WTC11 (cell line): Measurements from ENCODE around the gene ELMO1. TPM values are rescaled to one million over a fixed set of nuclear protein-coding genes. Genes with fewer than 3 reads are reported as not detected.

ENCODE experiments used
- ATAC-seq: fragments of 200-7000 bp; cut with Tn5 transposase; 2 replicates; pipeline ENCODE4 v1.10.0; 2021; ENCODE audit warnings: mild to moderate bottlenecking, moderate library complexity
- CTCF ChIA-PET: fragments of 300-600 bp; sonication (Branson Sonifier 250); formaldehyde crosslinking; loops from one replicate; lab custom pipeline; 2021; ENCODE audit warnings: antibody characterized with exemption; lab: Charles Lee
- POLR2A ChIA-PET: fragments of 350-600 bp; sonication (Branson Sonifier 250); formaldehyde crosslinking; loops from one replicate; lab custom pipeline; 2021; ENCODE audit warnings: antibody characterized with exemption; lab: Charles Lee
- DNase-seq: peaks from one replicate; pipeline ENCODE4 v3.0.0; 2021; ENCODE audit warnings: low spot score
- H3K27ac Mint-ChIP-seq: 2 replicates; pipeline ENCODE4 v1.8.0; 2021; ENCODE audit warnings: mixed read lengths
- H3K27me3 Mint-ChIP-seq: 2 replicates; pipeline ENCODE4 v1.8.0; 2021; ENCODE audit warnings: low read depth, mild to moderate bottlenecking, moderate library complexity, mixed read lengths
- H3K36me3 Mint-ChIP-seq: 2 replicates; pipeline ENCODE4 v1.8.0; 2021; ENCODE audit warnings: mixed read lengths
- H3K4me1 Mint-ChIP-seq: 2 replicates; pipeline ENCODE4 v1.8.0; 2022; ENCODE audit warnings: mixed read lengths
- H3K4me3 Mint-ChIP-seq: 2 replicates; pipeline ENCODE4 v1.8.0; 2021; ENCODE audit warnings: mild to moderate bottlenecking, moderate library complexity, mixed read lengths
- H3K9me3 Mint-ChIP-seq: 2 replicates; pipeline ENCODE4 v1.8.0; 2021; ENCODE audit warnings: mixed read lengths
- AR ChIP-seq: fragments of 250-450 bp; sonication (Bioruptor Pico); IDR thresholded peaks from 2 replicates; pipeline ENCODE4 v1.9.0; 2021; ENCODE audit warnings: mild to moderate bottlenecking
- ATF2 ChIP-seq: sonication (generic); formaldehyde crosslinking; IDR thresholded peaks from 2 replicates; pipeline ENCODE4 v1.8.1; 2022; ENCODE audit warnings: low read depth, missing genetic modification reagents, borderline replicate concordance
- ATF6 ChIP-seq: sonication (generic); formaldehyde crosslinking; IDR thresholded peaks from 2 replicates; pipeline ENCODE4 v1.8.1; 2023; ENCODE audit warnings: mild to moderate bottlenecking, missing genetic modification reagents
- ERG ChIP-seq: fragments of 250-450 bp; sonication (Bioruptor Pico); IDR thresholded peaks from 2 replicates; pipeline ENCODE4 v1.8.0; 2021; ENCODE audit warnings: mild to moderate bottlenecking
- ESRRA ChIP-seq: sonication (generic); formaldehyde crosslinking; IDR thresholded peaks from 2 replicates; pipeline ENCODE4 v1.8.1; 2022; ENCODE audit warnings: mild to moderate bottlenecking, missing genetic modification reagents, borderline replicate concordance
- FOXJ3 ChIP-seq: sonication (generic); formaldehyde crosslinking; IDR thresholded peaks from 2 replicates; pipeline ENCODE4 v1.9.0; 2021; ENCODE audit warnings: missing genetic modification reagents, mild to moderate bottlenecking, borderline replicate concordance
- FOXP4 ChIP-seq: sonication (generic); formaldehyde crosslinking; IDR thresholded peaks from 2 replicates; pipeline ENCODE4 v1.8.0; 2022; ENCODE audit warnings: mild to moderate bottlenecking, missing genetic modification reagents
- GTF2I ChIP-seq: fragments of 250-450 bp; sonication (Bioruptor Pico); conservative IDR thresholded peaks from 2 replicates; pipeline ENCODE4 v1.4.0; 2021; ENCODE audit warnings: mild to moderate bottlenecking
- NFE2L1 ChIP-seq: sonication (generic); formaldehyde crosslinking; IDR thresholded peaks from 2 replicates; pipeline ENCODE4 v1.8.1; 2023; ENCODE audit warnings: missing genetic modification reagents
- NFYB ChIP-seq: sonication (generic); formaldehyde crosslinking; conservative IDR thresholded peaks from 2 replicates; pipeline ENCODE4 v1.8.0; 2022; ENCODE audit warnings: low read depth, missing genetic modification reagents
- SOX15 ChIP-seq: fragments of 250-450 bp; sonication (Bioruptor Pico); IDR thresholded peaks from 2 replicates; pipeline ENCODE4 v1.9.0; 2021; ENCODE audit warnings: mild to moderate bottlenecking
- STAT6 ChIP-seq: sonication (generic); formaldehyde crosslinking; conservative IDR thresholded peaks from 2 replicates; pipeline ENCODE4 v1.8.1; 2023; ENCODE audit warnings: mild to moderate bottlenecking, low read depth, missing genetic modification reagents, moderate library complexity
- TP53 ChIP-seq: sonication (generic); formaldehyde crosslinking; IDR thresholded peaks from 2 replicates; pipeline ENCODE4 v1.8.1; 2023; ENCODE audit warnings: mild to moderate bottlenecking, missing genetic modification reagents
- USF2 ChIP-seq: sonication (generic); formaldehyde crosslinking; IDR thresholded peaks from 2 replicates; pipeline ENCODE4 v1.8.1; 2023; ENCODE audit warnings: mild to moderate bottlenecking, missing genetic modification reagents, moderate library complexity
- ZNF219 ChIP-seq: sonication (generic); formaldehyde crosslinking; IDR thresholded peaks from 2 replicates; pipeline ENCODE4 v1.8.0; 2023; ENCODE audit warnings: missing genetic modification reagents, mild to moderate bottlenecking, borderline replicate concordance
- ZNF232 ChIP-seq: sonication (generic); formaldehyde crosslinking; IDR thresholded peaks from 2 replicates; pipeline ENCODE4 v1.8.0; 2022; ENCODE audit warnings: mild to moderate bottlenecking, missing genetic modification reagents
- ZSCAN18 ChIP-seq: fragments of 250-450 bp; sonication (Bioruptor Pico); IDR thresholded peaks from 2 replicates; pipeline ENCODE4 v2.1.2; 2022; ENCODE audit warnings: mild to moderate bottlenecking, moderate library complexity
- total RNA-seq: library from RNA; stranded (reverse); gene quantifications from 3 replicates; pipeline ENCODE4 v1.2.3, GENCODE V29; 2021

Gene ELMO1
- total RNA-seq, 1 experiment from 2014 or later, result 19.4 TPM

GRCh38 chr7:36887969-36888368 is 560.7 kb downstream of the ELMO1 start:
- Mint-ChIP-seq H3K9me3 (no peaks in the 10 kb centered on the region), H3K4me1 (no peaks in the 10 kb centered on the region), H3K27ac (no peak overlapping the region), H3K36me3 (no peaks in the 10 kb centered on the region), H3K4me3 (no peak overlapping the region), H3K27me3 (no peaks in the 10 kb centered on the region)
- ATAC-seq, result no peak
- ChIA-PET CTCF (no interaction called here), POLR2A (no interaction called here)
- TF ChIP-seq AR (CRISPR knock-in tag) (no peak), USF2 (no peak), NFE2L1 (CRISPR knock-in tag) (no peak), ZNF232 (CRISPR knock-in tag) (no peak), ZNF219 (CRISPR knock-in tag) (no peak), TP53 (CRISPR knock-in tag) (no peak), FOXP4 (CRISPR knock-in tag) (no peak), NFYB (CRISPR knock-in tag) (no peak), STAT6 (CRISPR knock-in tag) (no peak), ATF2 (CRISPR knock-in tag) (no peak), ESRRA (CRISPR knock-in tag) (no peak), GTF2I (CRISPR knock-in tag) (no peak), SOX15 (CRISPR knock-in tag) (no peak), ZSCAN18 (CRISPR knock-in tag) (no peak), ATF6 (CRISPR knock-in tag) (no peak), FOXJ3 (CRISPR knock-in tag) (no peak), ERG (CRISPR knock-in tag) (no peak)
- no peak for DNase-seq
